GM13977 (cell line): ENCODE measurements around the gene FOXD4.
A peak's percentile ranks its signal among the peaks of the same experiment; 100 is the strongest.
"Not testable (repeated sequence)": the region's sequence is repeated elsewhere in the genome, so short reads cannot be mapped to it uniquely, and the experiment has no call there.

Source experiments
- DNase-seq: peaks from one replicate; pipeline ENCODE4 v3.0.0; 2012; ENCODE audit warnings: low spot score
- in situ Hi-C: fragments of 300-500 bp; cut with MboI; formaldehyde crosslinking; loops from one replicate; pipeline ENCODE4 v1.12.0; 2022; ENCODE audit warnings: low sequenced_read_pairs, low pct_unique_long_range_greater_than_20kb, mixed read lengths, inconsistent platforms; ENCODE audit not compliant: unreplicated experiment

Gene FOXD4

GRCh38 chr9:99867-100266 is 18.4 kb downstream of the FOXD4 start:
- DNase-seq, in situ Hi-C loops: not testable (repeated sequence)

GRCh38 chr9:98775-99174 is 19.4 kb downstream of the FOXD4 start:
- in situ Hi-C loops: not testable (repeated sequence)

GRCh38 chr9:94992-95391 is 23.2 kb downstream of the FOXD4 start:
- DNase-seq, in situ Hi-C loops: not testable (repeated sequence)

More at GRCh38 chr9:98775-99174, 19.4 kb downstream of the FOXD4 start:
- not testable (repeated sequence) for DNase-seq

- DNase-seq, in situ Hi-C loops: not testable (repeated sequence)
Measured at GRCh38 chr9:94323-94722, 23.9 kb downstream of the FOXD4 start.

GRCh38 chr9:93909-94308 is 24.3 kb downstream of the FOXD4 start:
- in situ Hi-C loops: not testable (repeated sequence)

GRCh38 chr9:90851-91250 is 27.4 kb downstream of the FOXD4 start:
- DNase-seq, in situ Hi-C loops: not testable (repeated sequence)

More at GRCh38 chr9:93909-94308, 24.3 kb downstream of the FOXD4 start:
- DNase-seq: not testable (repeated sequence)

GRCh38 chr9:88396-89037 is 29.7 kb downstream of the FOXD4 start:
- in situ Hi-C loops: not testable (repeated sequence)

GRCh38 chr9:87860-88259 is 30.4 kb downstream of the FOXD4 start:
- in situ Hi-C loops, DNase-seq: not testable (repeated sequence)

More at GRCh38 chr9:88396-89037, 29.7 kb downstream of the FOXD4 start:
- not testable (repeated sequence) for DNase-seq

GRCh38 chr9:87105-87504 is 31.1 kb downstream of the FOXD4 start:
- in situ Hi-C loops, DNase-seq: not testable (repeated sequence)

- in situ Hi-C loops, DNase-seq: not testable (repeated sequence)
Measured at GRCh38 chr9:86697-87096, 31.5 kb downstream of the FOXD4 start.

- DNase-seq, in situ Hi-C loops: not testable (repeated sequence)
Measured at GRCh38 chr9:82932-83689, 35.1 kb downstream of the FOXD4 start.

GRCh38 chr9:78333-78732 is 39.9 kb downstream of the FOXD4 start:
- DNase-seq, in situ Hi-C loops: not testable (repeated sequence)

GRCh38 chr9:76389-76788 is 41.8 kb downstream of the FOXD4 start:
- DNase-seq, in situ Hi-C loops: not testable (repeated sequence)

GRCh38 chr9:73900-74525 is 44.2 kb downstream of the FOXD4 start:
- DNase-seq, in situ Hi-C loops: not testable (repeated sequence)

- peak; percentile 25 for DNase-seq
- in situ Hi-C loops: not testable (repeated sequence)
Measured at GRCh38 chr9:73076-73899, 44.9 kb downstream of the FOXD4 start.
